HCT116 (cell line): Measurements from ENCODE around the gene HAND1. TPM values are rescaled to one million over a fixed set of nuclear protein-coding genes. Genes with fewer than 3 reads are reported as not detected.

ENCODE experiments used
- ATAC-seq: fragments of 200-7000 bp; cut with Tn5 transposase; 2 replicates; pipeline ENCODE4 v1.9.1; 2020; ENCODE audit warnings: mild to moderate bottlenecking, moderate library complexity
- BruUV-seq: library from RNA; stranded (reverse); fragments of 400-500 nt; replicated peaks from 2 replicates; lab custom pipeline; 2021; lab: Mats Ljungman, UMichigan
- CTCF ChIA-PET: fragments of 300-600 bp; sonication (Branson Sonifier 250); formaldehyde crosslinking; loops from one replicate; lab custom pipeline; 2021; ENCODE audit warnings: antibody characterized with exemption; lab: Charles Lee
- POLR2A ChIA-PET: fragments of 300-600, 350-600 bp; sonication (Branson Sonifier 250); formaldehyde crosslinking; loops from one replicate; lab custom pipeline; 2021; ENCODE audit warnings: antibody characterized with exemption; lab: Charles Lee
- RAD21 ChIA-PET, 2 experiments: fragments of 300-600 bp; sonication (Branson Sonifier 250); formaldehyde crosslinking; loops; one replicate each; lab custom pipeline; 2023; ENCODE audit warnings: low total read pairs in 2 of 2; ENCODE audit not compliant: uncharacterized antibody in 2 of 2, unreplicated experiment in 2 of 2, low non-redundant PET in 1 of 2; lab: Charles Lee
- DNase-seq: peaks from one replicate; pipeline ENCODE4 v3.0.0-alpha.2; 2010; ENCODE audit warnings: low read depth, low spot score
- H2AFZ ChIP-seq: fragments of 200-600 bp; shearing (Covaris generic), sonication (generic); 2 replicates; pipeline ENCODE4 v1.6.1; 2017; ENCODE audit warnings: low read depth, mixed run types, mixed read lengths, antibody characterized with exemption, low read length; ENCODE audit not compliant: poor library complexity, severe bottlenecking
- H3K27ac ChIP-seq: 2 replicates; pipeline ENCODE4 v1.5.1; 2012; ENCODE audit warnings: low read depth, low read length
- H3K27me3 ChIP-seq: fragments of 200-600 bp; sonication (generic); 2 replicates; pipeline ENCODE4 v1.6.1; 2016; ENCODE audit warnings: mixed run types, low read length, mixed read lengths; ENCODE audit not compliant: insufficient read depth
- H3K36me3 ChIP-seq, 2 experiments: fragments of 200-500 bp in 1 of 2; fragments of 200-600 bp in 1 of 2; sonication (Bioruptor generic) in 1 of 2; sonication (generic) in 1 of 2; 2 replicates each; pipeline versions ENCODE4 v1.5.1 to v1.6.1; 2014 to 2016; ENCODE audit warnings: low read length in 2 of 2, inconsistent platforms in 1 of 2, mixed read lengths in 1 of 2, mixed run types in 1 of 2; ENCODE audit not compliant: insufficient read depth in 2 of 2, control insufficient read depth in 1 of 2
- H3K4me1 ChIP-seq, 2 experiments: fragments of 200-600 bp in 1 of 2; sonication (generic) in 1 of 2; 2 replicates each; pipeline versions ENCODE4 v1.5.1 to v1.6.1; 2012 to 2017; ENCODE audit warnings: low read length in 2 of 2, inconsistent platforms in 1 of 2, mild to moderate bottlenecking in 1 of 2, mixed read lengths in 1 of 2, mixed run types in 1 of 2, moderate library complexity in 1 of 2; ENCODE audit not compliant: insufficient read depth in 2 of 2, control insufficient read depth in 1 of 2
- H3K4me2 ChIP-seq: fragments of 200-600 bp; sonication (generic); 2 replicates; pipeline ENCODE4 v1.6.1; 2017; ENCODE audit warnings: mixed run types, low read length, mixed read lengths
- H3K4me3 ChIP-seq, 2 experiments: fragments of 200-600 bp in 1 of 2; sonication (generic) in 1 of 2; replicated peaks in 1 of 2; 2 replicates each; pipeline ENCODE4 v1.5.1; 2011 to 2016; ENCODE audit warnings: low read length in 2 of 2, control low read depth in 1 of 2, low read depth in 1 of 2, mild to moderate bottlenecking in 1 of 2, mixed read lengths in 1 of 2, mixed run types in 1 of 2
- H3K79me2 ChIP-seq: fragments of 200-600 bp; sonication (generic); 2 replicates; pipeline ENCODE4 v1.6.1; 2017; ENCODE audit warnings: mild to moderate bottlenecking, mixed run types, low read length, moderate library complexity, mixed read lengths; ENCODE audit not compliant: insufficient read depth
- H3K9ac ChIP-seq: fragments of 200-600 bp; sonication (generic); 2 replicates; pipeline ENCODE4 v1.6.1; 2016; ENCODE audit warnings: low read length, mixed read lengths
- H3K9me2 ChIP-seq: fragments of 200-600 bp; sonication (generic), shearing (Covaris generic); 2 replicates; pipeline ENCODE4 v1.6.1; 2017; ENCODE audit warnings: mixed run types, mild to moderate bottlenecking, moderate library complexity; ENCODE audit not compliant: insufficient read depth
- H3K9me3 ChIP-seq, 2 experiments: fragments of 200-500 bp in 1 of 2; fragments of 200-600 bp in 1 of 2; sonication (Bioruptor generic) in 1 of 2; sonication (generic) in 1 of 2; 2 replicates each; pipeline ENCODE4 v1.6.1; 2014 to 2017; ENCODE audit warnings: low read length in 2 of 2, mixed read lengths in 2 of 2, inconsistent platforms in 1 of 2, low read depth in 1 of 2, mild to moderate bottlenecking in 1 of 2, mixed run types in 1 of 2, moderate library complexity in 1 of 2; ENCODE audit not compliant: control insufficient read depth in 1 of 2, insufficient read depth in 1 of 2
- H4K20me1 ChIP-seq: fragments of 200-600 bp; sonication (generic), shearing (Covaris generic); 2 replicates; pipeline ENCODE4 v1.6.1; 2017; ENCODE audit warnings: mixed run types, mild to moderate bottlenecking, moderate library complexity; ENCODE audit not compliant: insufficient read depth
- CBX3 ChIP-seq: IDR thresholded peaks from 2 replicates; pipeline ENCODE4 v1.6.1; 2012; ENCODE audit warnings: low read depth
- CTCF ChIP-seq, 3 experiments: fragments of 200-600 bp in 1 of 3; sonication (generic) in 1 of 3; IDR thresholded peaks in 2 of 3; conservative IDR thresholded peaks in 1 of 3; 2 replicates each; pipeline ENCODE4 v1.5.1; 2012 to 2017; ENCODE audit warnings: low read depth in 2 of 3, low read length in 2 of 3, antibody characterized with exemption in 1 of 3, borderline replicate concordance in 1 of 3, control low read depth in 1 of 3, mild to moderate bottlenecking in 1 of 3, mixed read lengths in 1 of 3, mixed run types in 1 of 3, moderate library complexity in 1 of 3; ENCODE audit not compliant: insufficient read depth in 1 of 3
- EGR1 ChIP-seq: IDR thresholded peaks from 2 replicates; pipeline ENCODE4 v1.6.1; 2012; ENCODE audit warnings: low read depth
- ELF1 ChIP-seq: IDR thresholded peaks from 2 replicates; pipeline ENCODE4 v1.6.1; 2012; ENCODE audit warnings: low read depth, borderline replicate concordance
- EZH2 ChIP-seq: fragments of 200-600 bp; sonication (generic); IDR thresholded peaks from 2 replicates; pipeline ENCODE4 v1.6.1; 2017; ENCODE audit warnings: antibody characterized with exemption, mixed run types
- EZH2phosphoT487 ChIP-seq: fragments of 200-600 bp; IDR thresholded peaks from 2 replicates; pipeline ENCODE4 v1.6.1; 2018; ENCODE audit warnings: antibody characterized with exemption, borderline replicate concordance
- JUND ChIP-seq: IDR thresholded peaks from 2 replicates; pipeline ENCODE4 v1.6.1; 2012
- MAX ChIP-seq: IDR thresholded peaks from 2 replicates; pipeline ENCODE4 v1.6.1; 2012
- POLR2A ChIP-seq: IDR thresholded peaks from 2 replicates; pipeline ENCODE4 v1.7.0; 2011; ENCODE audit warnings: borderline replicate concordance; ENCODE audit not compliant: insufficient read depth, insufficient read length; ENCODE audit errors: extremely low read depth
- RAD21 ChIP-seq: IDR thresholded peaks from 2 replicates; pipeline ENCODE4 v1.6.1; 2012; ENCODE audit warnings: low read depth, mild to moderate bottlenecking
- REST ChIP-seq: IDR thresholded peaks from 2 replicates; pipeline ENCODE4 v1.6.1; 2012; ENCODE audit warnings: low read depth
- SIN3A ChIP-seq: IDR thresholded peaks from 2 replicates; pipeline ENCODE4 v1.6.1; 2012; ENCODE audit warnings: low read depth
- SP1 ChIP-seq: IDR thresholded peaks from 2 replicates; pipeline ENCODE4 v1.6.1; 2012; ENCODE audit warnings: low read depth
- SRF ChIP-seq: IDR thresholded peaks from 2 replicates; pipeline ENCODE4 v1.6.1; 2012; ENCODE audit warnings: low read depth
- TCF7L2 ChIP-seq: IDR thresholded peaks from 2 replicates; pipeline ENCODE4 v1.7.0; 2011; ENCODE audit warnings: borderline replicate concordance, inconsistent platforms; ENCODE audit not compliant: insufficient read depth, insufficient read length; ENCODE audit errors: extremely low read depth
- YY1 ChIP-seq: IDR thresholded peaks from 2 replicates; pipeline ENCODE4 v1.6.1; 2011; ENCODE audit warnings: low read length, low read depth, moderate library complexity, mild to moderate bottlenecking; ENCODE audit not compliant: insufficient replicate concordance; ENCODE audit errors: extremely low read depth
- ZBTB33 ChIP-seq: IDR thresholded peaks from 2 replicates; pipeline ENCODE4 v1.6.1; 2011; ENCODE audit warnings: mild to moderate bottlenecking, low read length, moderate library complexity; ENCODE audit not compliant: insufficient replicate concordance; ENCODE audit errors: extremely low read depth
- ZFX ChIP-seq: fragments of 450-650 bp; IDR thresholded peaks from 2 replicates; pipeline ENCODE4 v1.6.1; 2017
- ZNF274 ChIP-seq: fragments of 200-500 bp; sonication (Bioruptor generic); IDR thresholded peaks from 2 replicates; pipeline ENCODE4 v1.6.1; 2014; ENCODE audit warnings: mild to moderate bottlenecking, low read depth, low read length, inconsistent platforms
- intact Hi-C: fragments of 100-400 bp; cut with micrococcal nuclease; formaldehyde crosslinking; loops from 2 replicates; pipeline ENCODE4 v1.10.0; 2022
- total RNA-seq: library from RNA; stranded (reverse); gene quantifications from one replicate; pipeline ENCODE4 v1.2.1, GENCODE V29; 2021; ENCODE audit not compliant: unreplicated experiment

The HAND1 gene
- total RNA-seq, 1 experiment from 2014 or later, result not detected

- Histone ChIP-seq H3K4me1 (peaks cover 4 to 5% of the 10 kb centered on the region in 2 experiments; a peak in 3 of 4 replicates), H4K20me1 (no peaks in the 10 kb centered on the region), H3K27me3 (no peaks in the 10 kb centered on the region), H3K36me3 (no peaks in the 10 kb centered on the region), H3K9me2 (no peaks in the 10 kb centered on the region), H3K9me3 (no peaks in the 10 kb centered on the region), H3K4me3 (no peak overlapping the region), H2AFZ (no peak overlapping the region), H3K79me2 (no peaks in the 10 kb centered on the region), H3K9ac (no peak overlapping the region), H3K27ac (no peak overlapping the region), H3K4me2 (no peak overlapping the region)
- ChIA-PET RAD21 (interaction anchor here (0.6 to 0.8 kb wide), 2 partner anchors 165 to 184 kb away, joined by 3 to 5 read pairs; no protein-coding TSS in a partner anchor), POLR2A (interaction anchor here (0.5 kb wide), 1 partner anchor 11 kb away, joined by 4 read pairs; the partner anchor contains the start of gene HAND1), CTCF (interaction anchor here (0.8 to 2.8 kb wide), 7 partner anchors 12 to 394 kb away, joined by 3 to 11 read pairs (median 5); no protein-coding TSS in a partner anchor)
- intact Hi-C loops, result loop anchor here (1.0 to 2.0 kb wide), 3 partner anchors 144 to 394 kb away; no protein-coding TSS in a partner anchor
- DNase-seq (no peak), ATAC-seq (no peak)
- BruUV-seq, result no TSS peak
- TF ChIP-seq ZBTB33 (no peak), EGR1 (no peak), MAX (no peak), ZFX (no peak), TCF7L2 (no peak), YY1 (no peak), ZNF274 (no peak), EZH2 (no peak), EZH2phosphoT487 (no peak), ELF1 (no peak), RAD21 (no peak), SP1 (no peak), REST (no peak), JUND (no peak), SRF (no peak), CTCF (IDR thresholded peaks at IDR 0.05 in 2 of 3, conservative IDR thresholded peaks at IDR 0.05 in 1 of 3; ENCODE audit: borderline replicate concordance in 1 of 3, insufficient read depth in 1 of 3, low read depth in 2 of 3, low read length in 2 of 3) (no peak), SIN3A (no peak), CBX3 (no peak), POLR2A (no peak)
These were observed 11.4 kb downstream of the HAND1 start for GRCh38 chr5:154466671-154467070.
